Hepatocyte (in vitro differentiated cells): ENCODE data around the gene OR5K4.
A peak's percentile ranks its signal among the peaks of the same experiment; 100 is the strongest.

ENCODE experiments used
- CTCF ChIP-seq: fragments of 200-600 bp; sonication (generic); IDR thresholded peaks from 2 replicates; pipeline ENCODE4 v1.5.1; 2016; ENCODE audit warnings: antibody characterized with exemption, mild to moderate bottlenecking; ENCODE audit not compliant: poor library complexity
- EZH2phosphoT487 ChIP-seq: fragments of 200-600 bp; sonication (generic); IDR thresholded peaks from one replicate; pipeline ENCODE4 v1.6.1; 2018; ENCODE audit warnings: antibody characterized with exemption, mild to moderate bottlenecking, low read depth, moderate library complexity; ENCODE audit not compliant: unreplicated experiment, severe bottlenecking

GRCh38 chr3:98343647-98344507, 9.8 kb upstream of the OR5K4 start:
- TF ChIP-seq CTCF = peak; percentile 55
- no peak for TF ChIP-seq EZH2phosphoT487
